BJ (cell line): ENCODE results near the gene F12. TPM values are rescaled to one million over a fixed set of nuclear protein-coding genes. Genes with fewer than 3 reads are reported as not detected.

Experiments used
- CTCF ChIA-PET: fragments of 350-600 bp; formaldehyde crosslinking; extraction: SDS; loops from one replicate; lab custom pipeline; 2021; ENCODE audit warnings: antibody characterized with exemption, inconsistent platforms; lab: Yijun Ruan, JAX
- POLR2A ChIA-PET: fragments of 300-600 bp; sonication (Branson Sonifier 250); formaldehyde crosslinking; extraction: SDS; loops from one replicate; lab custom pipeline; 2021; ENCODE audit warnings: antibody characterized with exemption; lab: Charles Lee
- DNase-seq: peaks from one replicate; pipeline ENCODE4 v3.0.0-alpha.2; 2011; ENCODE audit warnings: low read depth
- H3K27me3 ChIP-seq: 2 replicates; pipeline ENCODE4 v1.6.0; 2011; ENCODE audit warnings: low read length; ENCODE audit not compliant: control insufficient read depth, insufficient read depth
- H3K36me3 ChIP-seq: 2 replicates; pipeline ENCODE4 v1.5.1; 2011; ENCODE audit warnings: low read length; ENCODE audit not compliant: control insufficient read depth, insufficient read depth
- H3K4me3 ChIP-seq: 2 replicates; pipeline ENCODE4 v1.5.1; 2011; ENCODE audit warnings: low read depth, mild to moderate bottlenecking, control low read depth, low read length
- polyA plus RNA-seq: library from polyadenylated mRNA; depleted of rRNA; stranded (reverse); fragments of >200 nt; gene quantifications from 2 replicates; pipeline ENCODE4 v1.2.3, GENCODE V29; 2011
- TF ChIP-seq, protein P1 (sequence below): IDR thresholded peaks from 2 replicates; pipeline ENCODE4 v1.5.1; 2011; ENCODE audit warnings: low read depth, mild to moderate bottlenecking, control low read depth, inconsistent platforms, low read length, moderate library complexity; ENCODE audit not compliant: insufficient read depth

F12 gene
- polyA plus RNA-seq, 1 experiment, result 0.69 TPM

DNA sequence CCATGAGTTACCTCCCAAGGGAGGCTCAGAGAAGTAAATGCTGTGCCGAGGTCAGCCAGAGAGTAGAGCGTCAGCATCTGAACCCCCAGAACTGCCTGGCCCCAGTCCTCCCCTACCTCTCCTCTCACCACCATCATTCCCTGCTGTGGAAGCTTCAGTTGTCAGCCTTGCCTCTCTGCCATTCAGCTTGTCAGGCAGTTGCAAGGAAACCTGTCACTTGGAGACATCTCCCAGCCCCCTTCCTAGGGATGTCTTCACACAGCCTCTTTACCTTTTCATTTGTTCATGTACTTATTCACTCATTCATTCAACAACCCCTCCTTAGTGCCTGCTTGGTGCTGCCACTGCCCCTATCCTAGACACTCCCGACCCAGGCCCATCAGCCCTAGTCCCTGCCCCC is 49.5 kb downstream of the F12 start:
- ChIA-PET CTCF (interaction anchor here (1.2 to 1.6 kb wide), 3 partner anchors 9 to 95 kb away, joined by 4 to 5 read pairs (median 4); no protein-coding TSS in a partner anchor), POLR2A (no interaction called here)
- Histone ChIP-seq H3K4me3 (no peak overlapping the region), H3K27me3 (peaks cover 5% of the 10 kb centered on the region), H3K36me3 (no peaks in the 10 kb centered on the region)
- TF ChIP-seq, protein P1, sequence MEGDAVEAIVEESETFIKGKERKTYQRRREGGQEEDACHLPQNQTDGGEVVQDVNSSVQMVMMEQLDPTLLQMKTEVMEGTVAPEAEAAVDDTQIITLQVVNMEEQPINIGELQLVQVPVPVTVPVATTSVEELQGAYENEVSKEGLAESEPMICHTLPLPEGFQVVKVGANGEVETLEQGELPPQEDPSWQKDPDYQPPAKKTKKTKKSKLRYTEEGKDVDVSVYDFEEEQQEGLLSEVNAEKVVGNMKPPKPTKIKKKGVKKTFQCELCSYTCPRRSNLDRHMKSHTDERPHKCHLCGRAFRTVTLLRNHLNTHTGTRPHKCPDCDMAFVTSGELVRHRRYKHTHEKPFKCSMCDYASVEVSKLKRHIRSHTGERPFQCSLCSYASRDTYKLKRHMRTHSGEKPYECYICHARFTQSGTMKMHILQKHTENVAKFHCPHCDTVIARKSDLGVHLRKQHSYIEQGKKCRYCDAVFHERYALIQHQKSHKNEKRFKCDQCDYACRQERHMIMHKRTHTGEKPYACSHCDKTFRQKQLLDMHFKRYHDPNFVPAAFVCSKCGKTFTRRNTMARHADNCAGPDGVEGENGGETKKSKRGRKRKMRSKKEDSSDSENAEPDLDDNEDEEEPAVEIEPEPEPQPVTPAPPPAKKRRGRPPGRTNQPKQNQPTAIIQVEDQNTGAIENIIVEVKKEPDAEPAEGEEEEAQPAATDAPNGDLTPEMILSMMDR, result no peak
- no peak for DNase-seq

DNA sequence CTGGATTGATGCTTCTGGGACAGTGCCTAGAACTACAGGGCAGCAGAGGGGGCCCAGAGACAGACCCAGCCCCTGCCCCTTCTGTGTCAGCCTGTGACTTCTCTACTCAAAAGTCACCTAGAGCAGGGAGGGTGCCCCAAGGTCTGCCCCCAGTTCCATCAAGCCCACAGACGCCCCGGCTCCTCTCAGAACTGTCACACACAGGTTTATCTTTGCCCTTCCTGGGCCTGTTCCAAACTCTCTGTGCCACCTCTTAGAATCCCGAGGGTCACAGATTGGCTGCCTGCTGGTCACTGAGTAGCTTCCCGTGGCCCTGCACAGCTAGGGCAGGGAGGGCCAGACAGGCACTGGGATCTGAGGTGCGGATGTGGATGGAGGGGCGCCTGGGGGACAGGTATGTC is 49.9 kb downstream of the F12 start:
- CTCF ChIA-PET, result interaction anchor here (1.6 to 3.4 kb wide), 2 partner anchors 10 to 45 kb away, joined by 5 to 16 read pairs; no protein-coding TSS in a partner anchor
- no peaks in the 10 kb centered on the region for H3K36me3 ChIP-seq
- TF ChIP-seq, protein P1, result no peak
- no peak for DNase-seq
- POLR2A ChIA-PET, result no interaction called here
- H3K27me3 ChIP-seq, result peaks cover 5% of the 10 kb centered on the region
- H3K4me3 ChIP-seq, result no peak overlapping the region

DNA sequence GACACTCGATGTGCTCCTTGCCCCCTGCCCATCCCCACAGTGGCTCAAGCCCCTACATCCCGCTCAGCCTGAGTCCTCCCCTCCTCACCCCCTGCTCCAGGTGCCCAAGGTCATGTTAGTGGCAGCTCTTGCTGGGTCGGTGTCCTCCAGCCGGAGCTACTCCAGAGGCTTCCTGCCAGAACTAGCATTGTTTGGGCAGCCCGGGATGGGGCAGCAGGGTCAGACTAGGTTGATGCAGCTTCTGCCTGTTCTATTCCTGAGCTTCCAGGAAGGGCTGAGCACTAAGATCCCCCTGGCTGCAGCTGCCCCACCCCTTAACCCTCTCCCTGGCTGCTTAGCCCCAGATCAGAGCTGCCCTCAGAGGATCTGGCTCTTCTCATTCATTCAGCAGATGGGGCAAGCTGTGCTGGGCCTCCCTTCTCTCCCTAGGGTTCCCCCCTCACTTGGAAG is 51.0 kb downstream of the F12 start:
- TF ChIP-seq, protein P1, result no peak
- CTCF ChIA-PET, result interaction anchor here (1.5 to 3.4 kb wide), 2 partner anchors 8 to 11 kb away, joined by 3 to 16 read pairs; no protein-coding TSS in a partner anchor

DNA sequence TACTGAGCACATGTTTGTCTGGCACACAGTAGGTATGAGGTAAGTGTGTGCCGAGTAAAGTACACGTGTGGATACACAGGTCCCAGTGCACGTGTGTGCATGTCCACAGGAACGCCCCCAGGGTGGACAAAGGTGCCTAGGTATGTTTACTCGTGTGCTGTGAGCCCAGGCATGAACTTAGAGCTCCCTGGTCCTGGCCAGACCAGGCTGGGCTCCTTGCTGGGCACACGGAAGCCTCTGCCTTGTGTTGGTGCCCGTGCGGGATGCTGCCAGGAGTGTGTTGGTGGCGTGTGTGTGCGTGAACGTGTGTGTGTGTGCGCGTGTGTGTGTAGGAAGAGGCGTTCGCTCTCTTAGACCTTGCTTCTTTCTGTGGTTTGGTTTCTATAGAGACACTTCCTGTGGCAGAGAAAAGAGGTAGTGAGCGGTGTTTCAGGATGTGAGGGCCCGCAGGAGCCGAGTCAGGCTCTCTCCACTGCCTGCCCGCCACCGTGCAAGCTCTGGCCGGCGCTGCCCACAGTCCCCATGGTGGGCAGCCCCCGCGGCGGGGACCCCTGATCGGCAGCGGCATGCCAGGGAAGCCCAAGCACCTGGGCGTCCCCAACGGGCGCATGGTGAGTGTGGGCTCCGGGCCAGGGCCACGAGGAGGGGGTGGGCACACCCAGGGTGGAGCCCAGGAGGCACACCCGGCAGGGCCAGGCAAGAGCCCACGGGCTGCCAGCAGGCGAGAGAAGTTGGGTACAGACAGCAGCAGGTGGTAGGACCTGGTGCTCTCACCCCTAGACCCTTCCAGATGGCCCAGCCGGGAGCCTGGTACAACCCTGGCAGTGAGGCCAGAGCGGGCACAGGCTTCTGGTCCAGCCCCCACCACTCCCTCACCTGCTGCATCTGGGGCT is 51.7 kb downstream of the F12 start, which contains the start of gene RGS14:
Gene RGS14, plus strand, starts transcription at position 466 of the 893 bp plus-strand sequence. Its CDS starts 101 bp downstream, at position 567.
- H3K27me3 ChIP-seq, result peaks cover 5% of the 10 kb centered on the region
- H3K4me3 ChIP-seq, result no peak within 1 kb of the TSS
- ChIA-PET CTCF (interaction anchor here (1.5 to 3.4 kb wide), 2 partner anchors 9 to 12 kb away, joined by 3 to 16 read pairs; no protein-coding TSS in a partner anchor), POLR2A (no interaction called here)
- no peak for DNase-seq
- no peaks in the 10 kb centered on the region for H3K36me3 ChIP-seq
- TF ChIP-seq, protein P1, result no peak

More for the DNA sequence above, 51.0 kb downstream of the F12 start:
- no peaks in the 10 kb centered on the region for H3K36me3 ChIP-seq
- POLR2A ChIA-PET, result no interaction called here
- no peak for DNase-seq
- no peak overlapping the region for H3K4me3 ChIP-seq
- H3K27me3 ChIP-seq, result peaks cover 5% of the 10 kb centered on the region

DNA sequence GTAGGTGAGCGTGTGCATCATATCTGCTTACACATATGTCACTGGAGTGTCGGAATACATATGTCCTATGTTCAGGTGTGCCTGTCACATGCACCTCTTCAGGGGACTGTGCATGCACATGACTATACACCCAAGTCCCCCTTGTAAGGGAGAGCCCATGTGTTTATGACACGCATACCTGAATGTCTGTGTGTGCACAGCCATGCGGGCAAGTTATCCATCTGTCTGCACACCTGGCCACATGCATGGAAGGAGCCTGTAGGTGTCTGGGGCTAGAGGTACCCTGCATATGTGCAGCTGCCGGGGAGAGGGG is 52.3 kb downstream of the F12 start:
- H3K27me3 ChIP-seq, result peaks cover 5% of the 10 kb centered on the region
- no peak for DNase-seq
- POLR2A ChIA-PET, result no interaction called here
- CTCF ChIA-PET, result interaction anchor here (3.4 kb wide), 1 partner anchor 13 kb away, joined by 16 read pairs; no protein-coding TSS in a partner anchor
- TF ChIP-seq, protein P1, result no peak
- H3K36me3 ChIP-seq, result no peaks in the 10 kb centered on the region
- no peak overlapping the region for H3K4me3 ChIP-seq
